A549 (cell line): ENCODE data around the gene TMEM164. TPM values are rescaled to one million over a fixed set of nuclear protein-coding genes. Genes with fewer than 3 reads are reported as not detected.

Experiments used
- ATAC-seq, 2 experiments: fragments of 200-7000 bp in 1 of 2; fragments of >200 bp in 1 of 2; cut with Nextera tagmentation in 1 of 2; cut with Tn5 transposase in 1 of 2; 3 replicates each; pipeline versions ENCODE4 v1.8.0 to v1.9.1; 2018 to 2020; ENCODE audit warnings: mild to moderate bottlenecking in 1 of 2, moderate library complexity in 1 of 2
- CTCF ChIA-PET: fragments of 300-600 bp; sonication (Branson Sonifier 250); formaldehyde crosslinking; extraction: SDS; loops from one replicate; lab custom pipeline; 2021; ENCODE audit warnings: antibody characterized with exemption, inconsistent platforms; lab: Yijun Ruan, JAX
- POLR2A ChIA-PET: fragments of 350-600 bp; formaldehyde crosslinking; extraction: SDS; loops from one replicate; lab custom pipeline; 2021; ENCODE audit warnings: antibody characterized with exemption, inconsistent platforms; lab: Yijun Ruan, JAX
- DNase-seq, 2 experiments: peaks; one replicate each; pipeline versions ENCODE4 v3.0.0 to v3.0.0-alpha.2; 2011 to 2016; ENCODE audit warnings: low read depth in 1 of 2, low spot score in 1 of 2
- FAIRE-seq: peaks from 2 replicates; lab custom pipeline; 2011; peaks lifted over from hg19 to GRCh38; lab: Jason Lieb, UNC
- H3K27ac ChIP-seq, 2 experiments: fragments of >200 bp; sonication (Bioruptor Twin); formaldehyde crosslinking; 3 replicates each; pipeline ENCODE4 v1.5.1; 2016 to 2017
- H3K4me1 ChIP-seq: fragments of >200 bp; sonication (Bioruptor Twin); formaldehyde crosslinking; 3 replicates; pipeline ENCODE4 v1.6.1; 2016
- H3K4me2 ChIP-seq: fragments of >200 bp; sonication (Bioruptor Twin); formaldehyde crosslinking; 3 replicates; pipeline ENCODE4 v1.6.1; 2016
- H3K4me3 ChIP-seq: fragments of >200 bp; sonication (Bioruptor Twin); formaldehyde crosslinking; 3 replicates; pipeline ENCODE4 v1.5.1; 2016
- H3K9me3 ChIP-seq: fragments of >200 bp; sonication (Bioruptor Twin); formaldehyde crosslinking; 3 replicates; pipeline ENCODE4 v1.6.1; 2016
- BHLHE40 ChIP-seq: IDR thresholded peaks from 2 replicates; pipeline ENCODE4 v1.6.1; 2012; ENCODE audit warnings: low read depth, low read length, inconsistent platforms
- CEBPB ChIP-seq, 2 experiments: fragments of >200 bp in 1 of 2; sonication (Bioruptor Twin) in 1 of 2; formaldehyde crosslinking in 1 of 2; IDR thresholded peaks; 2 replicates each; pipeline ENCODE4 v1.6.1; 2012 to 2016
- CHD4 ChIP-seq: fragments of 200-600 bp; sonication (generic); IDR thresholded peaks from 2 replicates; pipeline ENCODE4 v1.6.1; 2016; ENCODE audit warnings: antibody characterized with exemption, mild to moderate bottlenecking, borderline replicate concordance
- EP300 ChIP-seq, 2 experiments: fragments of >200 bp; sonication (Bioruptor Twin); formaldehyde crosslinking; IDR thresholded peaks; 2 replicates in 1 of 2; 3 replicates in 1 of 2; pipeline ENCODE4 v1.6.1; 2016 to 2017
- FOSB ChIP-seq: fragments of 250-450 bp; sonication (Bioruptor Pico); IDR thresholded peaks from 2 replicates; pipeline ENCODE4 v1.5.0; 2020; ENCODE audit warnings: mild to moderate bottlenecking, moderate library complexity
- FOSL2 ChIP-seq, 2 experiments: fragments of 450-650 bp in 1 of 2; fragments of >200 bp in 1 of 2; sonication (Bioruptor Twin) in 1 of 2; formaldehyde crosslinking; IDR thresholded peaks; 2 replicates each; pipeline versions ENCODE4 v1.5.0 to v1.6.1; 2016 to 2020; ENCODE audit warnings: mild to moderate bottlenecking in 1 of 2, moderate library complexity in 1 of 2
- FOXS1 ChIP-seq: fragments of 250-450 bp; sonication (Bioruptor Pico); IDR thresholded peaks from 2 replicates; pipeline ENCODE4 v1.5.0; 2020; ENCODE audit warnings: mild to moderate bottlenecking, moderate library complexity
- HDAC2 ChIP-seq: fragments of 200-600 bp; sonication (generic); IDR thresholded peaks from 2 replicates; pipeline ENCODE4 v1.6.1; 2016
- HMGXB4 ChIP-seq: fragments of 250-450 bp; sonication (Bioruptor Pico); IDR thresholded peaks from 2 replicates; pipeline ENCODE4 v1.5.0; 2021; ENCODE audit warnings: mild to moderate bottlenecking, moderate library complexity, borderline replicate concordance
- HOXA7 ChIP-seq: fragments of 250-450 bp; sonication (Bioruptor Pico); IDR thresholded peaks from 2 replicates; pipeline ENCODE4 v1.5.0; 2020; ENCODE audit warnings: mild to moderate bottlenecking, moderate library complexity
- HOXB5 ChIP-seq: fragments of 250-450 bp; sonication (Bioruptor Pico); IDR thresholded peaks from 2 replicates; pipeline ENCODE4 v1.5.0; 2020; ENCODE audit warnings: mild to moderate bottlenecking, moderate library complexity
- MAFK ChIP-seq: fragments of 450-650 bp; IDR thresholded peaks from 2 replicates; pipeline ENCODE4 v1.6.1; 2014; ENCODE audit not compliant: partially characterized antibody
- MAX ChIP-seq: IDR thresholded peaks from 2 replicates; pipeline ENCODE4 v1.6.1; 2012
- MAZ ChIP-seq: fragments of 150-350 bp; IDR thresholded peaks from 2 replicates; pipeline ENCODE4 v1.6.1; 2014; ENCODE audit warnings: antibody characterized with exemption, low read depth, low read length, borderline replicate concordance
- NFE2L2 ChIP-seq: fragments of 150-350 bp; conservative IDR thresholded peaks from 2 replicates; pipeline ENCODE4 v1.6.1; 2014; ENCODE audit warnings: low read length
- NR3C1 ChIP-seq: fragments of >200 bp; sonication (Bioruptor Twin); formaldehyde crosslinking; IDR thresholded peaks from 3 replicates; pipeline ENCODE4 v1.6.1; 2017
- PHF8 ChIP-seq: fragments of 200-600 bp; sonication (generic); IDR thresholded peaks from 2 replicates; pipeline ENCODE4 v1.6.1; 2016; ENCODE audit warnings: low read depth, mild to moderate bottlenecking, antibody characterized with exemption, moderate library complexity, borderline replicate concordance
- POLR2A ChIP-seq: IDR thresholded peaks from 2 replicates; pipeline ENCODE4 v1.6.1; 2012; ENCODE audit warnings: mild to moderate bottlenecking, low read length
- POLR2AphosphoS2 ChIP-seq: conservative IDR thresholded peaks from 2 replicates; pipeline ENCODE4 v1.6.1; 2012; ENCODE audit warnings: low read length, improper control_type of control experiment, inconsistent platforms
- RAD21 ChIP-seq, 2 experiments: fragments of >200 bp in 1 of 2; sonication (Bioruptor Twin) in 1 of 2; formaldehyde crosslinking in 1 of 2; IDR thresholded peaks in 1 of 2; conservative IDR thresholded peaks in 1 of 2; 2 replicates in 1 of 2; 3 replicates in 1 of 2; pipeline ENCODE4 v1.6.1; 2012 to 2018; ENCODE audit warnings: inconsistent platforms in 1 of 2
- RCOR1 ChIP-seq: fragments of 150-350 bp; IDR thresholded peaks from 2 replicates; pipeline ENCODE4 v1.6.1; 2014; ENCODE audit warnings: antibody characterized with exemption, low read length, low read depth
- RFX5 ChIP-seq: fragments of 450-650 bp; IDR thresholded peaks from 2 replicates; pipeline ENCODE4 v1.7.1; 2014; ENCODE audit warnings: antibody characterized with exemption, mild to moderate bottlenecking, moderate library complexity
- RNF2 ChIP-seq: fragments of 200-600 bp; sonication (generic); IDR thresholded peaks from 2 replicates; pipeline ENCODE4 v1.6.1; 2016; ENCODE audit warnings: low read depth, mild to moderate bottlenecking, antibody characterized with exemption, moderate library complexity, borderline replicate concordance
- ZC3H11A ChIP-seq: fragments of 450-650 bp; IDR thresholded peaks from 2 replicates; pipeline ENCODE4 v1.6.1; 2014; ENCODE audit warnings: antibody characterized with exemption, mild to moderate bottlenecking
- ZNF302 ChIP-seq: fragments of 250-450 bp; sonication (Bioruptor Pico); IDR thresholded peaks from 2 replicates; pipeline ENCODE4 v1.9.0; 2021; ENCODE audit warnings: inconsistent platforms, mild to moderate bottlenecking, moderate library complexity
- ZSCAN20 ChIP-seq: fragments of 250-450 bp; sonication (Bioruptor Pico); IDR thresholded peaks from 2 replicates; pipeline ENCODE4 v1.8.0; 2022; ENCODE audit warnings: mild to moderate bottlenecking, moderate library complexity
- WGBS: methylation state at CpG from one replicate; pipeline ENCODE4 v1.1.6; 2017; ENCODE audit errors: missing lambda C conversion rate; 5-methylcytosine and 5-hydroxymethylcytosine counted together
- polyA plus RNA-seq, 4 experiments: library from polyadenylated mRNA; depleted of rRNA in 3 of 4; stranded (reverse); fragments of >200 nt; fragmentation: RNase III in 1 of 4; extraction: RNeasy Plus Mini Kit Qiagen cat#74134 plus additional on column Dnase treatment in 1 of 4; gene quantifications; 2 replicates in 3 of 4; 3 replicates in 1 of 4; pipeline ENCODE4 v1.2.3, GENCODE V29; 2011 to 2017
- TF ChIP-seq, protein P1 (sequence below): fragments of 250-450 bp; sonication (Bioruptor Pico); IDR thresholded peaks from 2 replicates; pipeline ENCODE4 v1.5.0; 2020; ENCODE audit warnings: low read depth, mild to moderate bottlenecking, moderate library complexity
- TF ChIP-seq, protein P2 (sequence below): fragments of >200 bp; sonication (Bioruptor Twin); formaldehyde crosslinking; IDR thresholded peaks from 3 replicates; pipeline ENCODE4 v1.5.1; 2016

Gene TMEM164
- polyA plus RNA-seq, 2 of the 4 experiments (the other 2 are of a cell fraction), result 32.0 to 43.7 TPM

- TF ChIP-seq CEBPB (IDR thresholded peaks at IDR 0.05) (no peak), HOXB5 (CRISPR knock-in tag) (no peak), MAZ (no peak), BHLHE40 (no peak), FOSL2 (IDR thresholded peaks at IDR 0.05) (no peak), FOSL2 (CRISPR knock-in tag; IDR thresholded peaks at IDR 0.05) (no peak)
- POLR2A ChIA-PET, result no interaction called here
These were observed 11.1 kb downstream of the TMEM164 start for GRCh38 chrX:110013968-110014367.

GRCh38 chrX:110015032-110015431 lies 12.1 kb downstream of the TMEM164 start:
- ATAC-seq, result no peak
- DNase-seq, result no peak
- FAIRE-seq, result no peak
- WGBS, result 75% methylated on average over 2 of the region's 2 CpGs
- TF ChIP-seq FOXS1, result no peak
- TF ChIP-seq POLR2A, result no peak
- no peak for TF ChIP-seq HMGXB4 (CRISPR knock-in tag)
- TF ChIP-seq RAD21 (conservative IDR thresholded peaks at IDR 0.05 in 1 of 2, IDR thresholded peaks at IDR 0.05 in 1 of 2), result no peak
- TF ChIP-seq, protein P1, sequence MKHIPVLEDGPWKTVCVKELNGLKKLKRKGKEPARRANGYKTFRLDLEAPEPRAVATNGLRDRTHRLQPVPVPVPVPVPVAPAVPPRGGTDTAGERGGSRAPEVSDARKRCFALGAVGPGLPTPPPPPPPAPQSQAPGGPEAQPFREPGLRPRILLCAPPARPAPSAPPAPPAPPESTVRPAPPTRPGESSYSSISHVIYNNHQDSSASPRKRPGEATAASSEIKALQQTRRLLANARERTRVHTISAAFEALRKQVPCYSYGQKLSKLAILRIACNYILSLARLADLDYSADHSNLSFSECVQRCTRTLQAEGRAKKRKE (CRISPR knock-in tag), result no peak
- TF ChIP-seq POLR2AphosphoS2, result no peak
- TF ChIP-seq MAFK, result no peak
- TF ChIP-seq HOXA7 (CRISPR knock-in tag), result no peak
- no peak for TF ChIP-seq HDAC2
- no peak for TF ChIP-seq NR3C1
- TF ChIP-seq FOSB (CRISPR knock-in tag), result no peak
- no peak for TF ChIP-seq NFE2L2
- Histone ChIP-seq H3K9me3 (no peaks in the 10 kb centered on the region), H3K4me2 (no peak overlapping the region), H3K27ac (0 out of 6 replicates have a peak overlapping the region, but pooled peaks of 1 of the 2 experiments have one; percentile 28), H3K4me3 (no peak overlapping the region), H3K4me1 (peaks cover 12% of the 10 kb centered on the region)
- ChIA-PET CTCF (no interaction called here), POLR2A (no interaction called here)

More at GRCh38 chrX:110013968-110014367, 11.1 kb downstream of the TMEM164 start:
- WGBS, result 93% methylated on average over 4 of the region's 4 CpGs
- Histone ChIP-seq H3K4me1 (peaks cover 9% of the 10 kb centered on the region), H3K4me2 (no peak overlapping the region), H3K27ac (no peak overlapping the region), H3K9me3 (no peaks in the 10 kb centered on the region), H3K4me3 (no peak overlapping the region)
- no peak for FAIRE-seq
- ATAC-seq, result no peak
- CTCF ChIA-PET, result no interaction called here
- no peak for DNase-seq

- peaks cover 21% of the 10 kb centered on the region for H3K4me1 ChIP-seq
- CTCF ChIA-PET, result no interaction called here
- TF ChIP-seq MAFK, result no peak
- TF ChIP-seq ZC3H11A, result no peak
- TF ChIP-seq EP300 (IDR thresholded peaks at IDR 0.05), result no peak
- H3K4me2 ChIP-seq, result no peak overlapping the region
- POLR2A ChIA-PET, result no interaction called here
- ATAC-seq (no peak), FAIRE-seq (no peak), DNase-seq (no peak)
- no peak overlapping the region for H3K27ac ChIP-seq
- no peak overlapping the region for H3K4me3 ChIP-seq
- 100% methylated on average over 1 of the region's 5 CpGs for WGBS
- no peaks in the 10 kb centered on the region for H3K9me3 ChIP-seq
These were observed 13.0 kb downstream of the TMEM164 start for GRCh38 chrX:110015915-110016314.

DNA sequence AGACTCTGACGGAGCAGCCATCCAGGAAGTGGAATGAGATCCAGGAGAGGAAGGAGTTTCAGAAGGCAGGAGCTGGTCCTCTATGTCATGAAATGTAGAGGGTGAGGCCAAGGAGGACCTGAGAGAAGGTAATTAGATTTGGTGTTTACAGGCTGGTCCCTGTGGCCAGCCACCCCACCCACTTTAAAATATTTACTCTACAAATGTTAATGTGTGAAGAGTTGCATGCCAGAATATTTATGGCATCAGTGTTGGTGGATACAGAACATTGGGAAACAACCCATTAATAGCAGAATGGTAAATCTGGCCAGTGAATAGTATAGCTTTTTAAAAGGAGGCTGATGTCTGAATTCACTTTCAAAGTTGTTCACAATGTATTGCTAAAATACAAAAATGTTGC lies 17.6 kb downstream of the TMEM164 start:
- Histone ChIP-seq H3K4me2 (no peak overlapping the region), H3K9me3 (no peaks in the 10 kb centered on the region), H3K4me3 (no peak overlapping the region), H3K4me1 (peaks cover 45% of the 10 kb centered on the region), H3K27ac (0 out of 6 replicates have a peak overlapping the region, but pooled peaks of 1 of the 2 experiments have one; percentile 34)
- TF ChIP-seq HDAC2 (no peak), RFX5 (no peak), NR3C1 (no peak), RCOR1 (no peak), HOXB5 (CRISPR knock-in tag) (no peak), MAZ (no peak), CHD4 (no peak), POLR2AphosphoS2 (no peak), MAX (no peak), PHF8 (no peak), ZNF302 (CRISPR knock-in tag) (no peak), ZSCAN20 (CRISPR knock-in tag) (no peak), RNF2 (no peak)
- TF ChIP-seq, protein P2, sequence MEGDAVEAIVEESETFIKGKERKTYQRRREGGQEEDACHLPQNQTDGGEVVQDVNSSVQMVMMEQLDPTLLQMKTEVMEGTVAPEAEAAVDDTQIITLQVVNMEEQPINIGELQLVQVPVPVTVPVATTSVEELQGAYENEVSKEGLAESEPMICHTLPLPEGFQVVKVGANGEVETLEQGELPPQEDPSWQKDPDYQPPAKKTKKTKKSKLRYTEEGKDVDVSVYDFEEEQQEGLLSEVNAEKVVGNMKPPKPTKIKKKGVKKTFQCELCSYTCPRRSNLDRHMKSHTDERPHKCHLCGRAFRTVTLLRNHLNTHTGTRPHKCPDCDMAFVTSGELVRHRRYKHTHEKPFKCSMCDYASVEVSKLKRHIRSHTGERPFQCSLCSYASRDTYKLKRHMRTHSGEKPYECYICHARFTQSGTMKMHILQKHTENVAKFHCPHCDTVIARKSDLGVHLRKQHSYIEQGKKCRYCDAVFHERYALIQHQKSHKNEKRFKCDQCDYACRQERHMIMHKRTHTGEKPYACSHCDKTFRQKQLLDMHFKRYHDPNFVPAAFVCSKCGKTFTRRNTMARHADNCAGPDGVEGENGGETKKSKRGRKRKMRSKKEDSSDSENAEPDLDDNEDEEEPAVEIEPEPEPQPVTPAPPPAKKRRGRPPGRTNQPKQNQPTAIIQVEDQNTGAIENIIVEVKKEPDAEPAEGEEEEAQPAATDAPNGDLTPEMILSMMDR, result no peak
- WGBS, result 71% methylated on average over 1 of the region's 1 CpG
- CTCF ChIA-PET, result interaction anchor here (1.1 to 1.6 kb wide), 2 partner anchors 66 to 126 kb away, joined by 3 to 4 read pairs; no protein-coding TSS in a partner anchor
- POLR2A ChIA-PET, result no interaction called here
- no peak for DNase-seq
- no peak for FAIRE-seq
- ATAC-seq, result no peak
